GM10266 (cell line): Measurements from ENCODE around the gene TAS1R3.

Source experiments
- DNase-seq: peaks from one replicate; pipeline ENCODE4 v3.0.0; 2012; ENCODE audit errors: extremely low spot score
- TF ChIP-seq, protein P1 (sequence below): IDR thresholded peaks from 2 replicates; pipeline ENCODE4 v1.5.1; 2012; ENCODE audit warnings: mild to moderate bottlenecking, low read depth; ENCODE audit not compliant: control insufficient read depth, insufficient read depth; ENCODE audit errors: missing control alignments

The TAS1R3 gene

GRCh38 chr1:1344655-1345361 lies 13.7 kb downstream of the TAS1R3 start:
- no peak for DNase-seq
- TF ChIP-seq, protein P1, sequence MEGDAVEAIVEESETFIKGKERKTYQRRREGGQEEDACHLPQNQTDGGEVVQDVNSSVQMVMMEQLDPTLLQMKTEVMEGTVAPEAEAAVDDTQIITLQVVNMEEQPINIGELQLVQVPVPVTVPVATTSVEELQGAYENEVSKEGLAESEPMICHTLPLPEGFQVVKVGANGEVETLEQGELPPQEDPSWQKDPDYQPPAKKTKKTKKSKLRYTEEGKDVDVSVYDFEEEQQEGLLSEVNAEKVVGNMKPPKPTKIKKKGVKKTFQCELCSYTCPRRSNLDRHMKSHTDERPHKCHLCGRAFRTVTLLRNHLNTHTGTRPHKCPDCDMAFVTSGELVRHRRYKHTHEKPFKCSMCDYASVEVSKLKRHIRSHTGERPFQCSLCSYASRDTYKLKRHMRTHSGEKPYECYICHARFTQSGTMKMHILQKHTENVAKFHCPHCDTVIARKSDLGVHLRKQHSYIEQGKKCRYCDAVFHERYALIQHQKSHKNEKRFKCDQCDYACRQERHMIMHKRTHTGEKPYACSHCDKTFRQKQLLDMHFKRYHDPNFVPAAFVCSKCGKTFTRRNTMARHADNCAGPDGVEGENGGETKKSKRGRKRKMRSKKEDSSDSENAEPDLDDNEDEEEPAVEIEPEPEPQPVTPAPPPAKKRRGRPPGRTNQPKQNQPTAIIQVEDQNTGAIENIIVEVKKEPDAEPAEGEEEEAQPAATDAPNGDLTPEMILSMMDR: peak; percentile 12

DNA sequence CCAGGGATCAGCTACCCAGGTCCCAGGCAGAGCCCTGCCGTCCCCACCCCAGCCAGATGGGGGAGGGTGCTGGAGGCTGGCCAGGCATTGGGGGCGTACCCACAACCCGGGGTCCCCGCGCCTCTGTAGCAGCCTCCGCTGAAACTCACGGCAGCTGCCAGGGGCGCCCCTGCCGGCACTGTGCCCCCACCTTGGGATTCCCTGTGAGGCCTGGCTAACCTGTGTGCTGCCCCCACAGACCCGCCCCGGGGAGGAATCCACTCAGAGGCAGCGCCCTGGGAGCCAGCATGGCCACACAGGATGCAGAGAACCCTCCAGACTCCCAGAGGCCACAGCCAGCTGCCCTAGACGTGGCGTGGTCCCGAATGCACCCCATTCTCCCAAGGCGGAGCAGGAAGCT lies 14.3 kb downstream of the TAS1R3 start:
- TF ChIP-seq, protein P1: no peak
- no peak for DNase-seq

GRCh38 chr1:1345860-1346500 lies 14.9 kb downstream of the TAS1R3 start:
- TF ChIP-seq, protein P1: no peak
- DNase-seq: no peak

DNA sequence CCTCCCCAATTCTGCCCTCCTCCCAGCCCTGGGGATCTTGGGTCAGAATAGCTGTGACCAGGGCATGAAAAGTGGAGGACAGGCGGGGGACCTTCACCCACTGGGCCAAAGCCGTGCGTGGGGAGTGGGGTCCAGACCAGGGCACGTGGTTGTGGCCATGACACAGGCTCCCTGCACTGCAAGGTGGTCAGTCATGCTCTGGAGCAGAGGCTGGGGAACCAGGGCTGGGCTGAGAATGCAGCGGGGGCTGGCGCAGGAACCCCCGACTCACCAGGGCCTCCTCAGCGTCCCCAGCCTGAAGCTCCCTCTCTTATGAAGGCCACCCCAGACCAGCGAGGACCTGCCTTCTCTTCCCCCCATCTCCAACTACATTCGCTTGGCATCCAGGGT lies 15.4 kb downstream of the TAS1R3 start:
- TF ChIP-seq, protein P1: no peak
- DNase-seq: no peak

GRCh38 chr1:1347026-1347595 lies 16.0 kb downstream of the TAS1R3 start:
- TF ChIP-seq, protein P1: no peak
- DNase-seq: no peak

DNA sequence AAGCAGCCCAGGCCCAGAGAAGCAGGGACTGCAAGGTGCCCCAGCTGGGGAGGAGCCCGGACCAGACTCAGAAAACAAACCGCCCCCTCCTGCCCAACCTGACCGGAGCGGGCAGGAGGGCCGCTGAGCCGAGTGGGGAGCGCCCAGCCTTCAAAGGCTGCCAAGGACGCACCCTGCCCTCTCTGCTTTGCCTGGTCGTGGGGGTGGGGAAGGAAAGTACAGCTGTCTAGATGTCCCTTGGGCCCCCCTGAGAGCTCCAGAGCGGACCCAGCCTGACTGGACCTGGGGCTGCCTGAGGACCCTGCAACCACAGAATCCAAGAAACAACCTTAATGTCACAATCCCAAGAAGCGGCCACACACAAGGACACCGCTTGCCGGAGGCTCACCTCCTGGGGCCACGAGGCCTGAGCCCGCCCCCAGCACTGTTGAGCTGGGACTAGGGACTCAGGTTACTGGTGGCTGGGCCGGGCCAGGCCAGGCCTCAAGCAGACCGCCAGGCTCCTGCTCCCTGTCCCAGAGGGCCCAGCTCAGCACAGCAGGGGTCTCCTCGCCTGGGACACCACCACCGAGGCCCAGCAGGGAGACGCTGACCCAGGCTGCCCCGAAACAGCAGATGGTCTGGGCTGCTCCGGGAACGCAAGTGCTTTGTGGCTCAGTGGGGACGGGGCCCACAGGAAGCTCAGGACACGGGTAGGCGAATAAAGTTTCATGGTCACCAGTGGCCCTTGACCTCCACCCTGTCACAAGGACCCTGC lies 16.8 kb downstream of the TAS1R3 start:
- TF ChIP-seq, protein P1: no peak
- no peak for DNase-seq
